ENCODE data around the gene LDHD. TPM values are rescaled to one million over a fixed set of nuclear protein-coding genes. Genes with fewer than 3 reads are reported as not detected.

The LDHD gene
- total RNA-seq, 5 donors from 2014 or later (not counting 1 experiment from before 2014, with no cell fraction given): 0.13 to 0.47 (median 0.26) TPM; not detected in 2

GRCh38 chr16:75108792-75109731 lies 7.5 kb downstream of the LDHD start:
- H3K27ac Mint-ChIP-seq: peak overlapping the region; percentile 80 to 83
- H3K36me3 ChIP-seq (ENCODE audit: control insufficient read depth in 2 of 2, extremely low read depth in 1 of 2, insufficient read depth in 1 of 2, low read length in 1 of 2): no peaks in the 10 kb centered on the region
- H3K9me3 Mint-ChIP-seq: no peaks in the 10 kb centered on the region
- no peaks in the 10 kb centered on the region for H3K36me3 Mint-ChIP-seq
- H3K4me1 Mint-ChIP-seq: peaks cover 42 to 58% (median 47%) of the 10 kb centered on the region in 3 donors
- ChIA-PET CTCF (interaction anchor here (0.6 to 2.0 kb wide), 6 partner anchors 10 to 124 kb away, joined by 3 to 16 read pairs (median 6); partner anchors contain the start of genes WDR59 (in 1 of the 2) and ZNRF1 (in 1 of the 2)), POLR2A (interaction anchor here in 1 of 2 donors (0.5 kb wide), 1 partner anchor 124 kb away, joined by 6 read pairs; the partner anchor contains the start of gene WDR59)
- H3K27me3 Mint-ChIP-seq: peaks cover 4 to 13% of the 10 kb centered on the region in 2 donors
- H3K4me3 Mint-ChIP-seq: peak overlapping the region; percentile 15 to 60 (median 47)
- 47% methylated on average over 19 of the region's 27 CpGs for WGBS (ENCODE audit: insufficient coverage)
- H3K27me3 ChIP-seq (replicated peaks in 1 of 2; ENCODE audit: control insufficient read depth in 2 of 2, extremely low read depth in 1 of 2, insufficient read depth in 2 of 2, low read length in 1 of 2): peaks cover 0 to 33% of the 10 kb centered on the region in 2 experiments
- H3K27ac ChIP-seq (ENCODE audit: low read length): peak overlapping the region; percentile 53
- DNase-seq (peak; percentile 26 to 76 (median 57)), ATAC-seq (replicated peaks in 1 of 4) (peak; percentile 68 to 80 (median 74))
- H3K4me3 ChIP-seq (ENCODE audit: control insufficient read depth in 1 of 2, extremely low read depth in 1 of 2, low read length in 1 of 2): no peak overlapping the region
- no peaks in the 10 kb centered on the region for H3K9me3 ChIP-seq
- peaks cover 24 to 62% of the 10 kb centered on the region in 2 experiments for H3K4me1 ChIP-seq (ENCODE audit: control insufficient read depth in 1 of 2, extremely low read depth in 1 of 2, insufficient read depth in 2 of 2, low read length in 2 of 2)

GRCh38 chr16:75107505-75107904 lies 9.1 kb downstream of the LDHD start:
- ChIA-PET CTCF (no interaction called here), POLR2A (no interaction called here)
- WGBS (ENCODE audit: insufficient coverage): 90% methylated on average over 9 of the region's 10 CpGs
- Mint-ChIP-seq H3K9me3 (no peaks in the 10 kb centered on the region), H3K27ac (peak overlapping the region; percentile 27 to 28), H3K4me1 (peaks cover 42 to 63% (median 47%) of the 10 kb centered on the region in 3 donors), H3K27me3 (peaks cover 0 to 9% of the 10 kb centered on the region in 2 donors), H3K4me3 (no peak overlapping the region), H3K36me3 (no peaks in the 10 kb centered on the region)
- Histone ChIP-seq H3K4me3 (ENCODE audit: control insufficient read depth in 1 of 2, extremely low read depth in 1 of 2, low read length in 1 of 2) (no peak overlapping the region), H3K9me3 (no peaks in the 10 kb centered on the region), H3K36me3 (ENCODE audit: control insufficient read depth in 2 of 2, extremely low read depth in 1 of 2, insufficient read depth in 1 of 2, low read length in 1 of 2) (no peaks in the 10 kb centered on the region), H3K27ac (ENCODE audit: low read length) (no peak overlapping the region), H3K27me3 (replicated peaks in 1 of 2; ENCODE audit: control insufficient read depth in 2 of 2, extremely low read depth in 1 of 2, insufficient read depth in 2 of 2, low read length in 1 of 2) (peaks cover 0 to 18% of the 10 kb centered on the region in 2 experiments), H3K4me1 (ENCODE audit: control insufficient read depth in 1 of 2, extremely low read depth in 1 of 2, insufficient read depth in 2 of 2, low read length in 2 of 2) (peaks cover 24 to 62% of the 10 kb centered on the region in 2 experiments)
- DNase-seq (no peak), ATAC-seq (replicated peaks in 1 of 4) (no peak)

DNA sequence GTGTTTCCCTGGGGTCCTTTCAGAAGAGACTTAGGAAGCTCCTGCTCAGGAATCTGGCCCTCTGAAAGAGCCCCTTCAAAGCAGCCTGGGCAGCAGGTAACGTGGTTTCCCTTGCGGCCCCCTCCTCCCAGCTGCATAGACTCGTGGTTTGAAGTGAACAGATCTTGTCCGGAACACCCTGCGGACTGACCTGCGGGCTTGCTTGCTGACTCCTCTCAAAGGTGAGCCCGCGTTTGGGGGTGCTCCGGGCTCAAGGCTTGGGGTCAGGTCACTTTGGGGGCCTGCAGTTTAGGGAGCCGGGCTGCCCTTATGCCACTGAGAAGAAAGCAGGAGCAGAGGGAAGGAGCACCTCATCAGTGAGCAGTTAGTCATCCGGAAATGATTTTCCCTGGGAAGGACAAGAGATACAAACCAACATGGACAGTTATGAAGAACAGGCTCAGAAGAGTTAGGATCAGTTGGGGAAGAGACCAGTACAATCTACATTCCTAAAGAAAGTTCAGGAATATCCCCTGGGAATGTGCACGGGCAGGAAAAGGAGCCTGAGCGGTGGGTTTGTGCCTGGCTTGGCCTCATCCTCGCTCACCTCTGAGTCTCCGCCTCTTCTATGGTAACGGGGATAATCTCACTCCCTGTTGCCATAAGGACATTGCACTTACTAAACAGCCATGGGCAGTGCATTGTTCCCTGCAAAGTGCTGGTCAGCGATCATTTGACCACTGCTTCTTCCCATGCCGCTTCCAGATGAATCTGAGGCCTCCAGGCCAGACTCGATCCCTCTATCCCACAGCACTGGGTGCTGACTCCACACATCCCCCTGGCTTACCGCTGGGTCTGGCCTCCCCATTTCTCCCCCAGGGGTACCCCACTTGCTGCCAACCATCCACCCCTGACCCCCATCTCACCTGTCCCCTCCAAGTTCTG lies 10.0 kb downstream of the LDHD start:
- peak overlapping the region; percentile 39 to 44 for H3K27ac Mint-ChIP-seq
- H3K4me3 Mint-ChIP-seq: no peak overlapping the region
- no peaks in the 10 kb centered on the region for H3K9me3 Mint-ChIP-seq
- ChIA-PET POLR2A (no interaction called here), CTCF (interaction anchor here in 1 of 2 donors (0.5 kb wide), 1 partner anchor 95 kb away, joined by 3 read pairs; no protein-coding TSS in a partner anchor)
- peaks cover 42 to 68% (median 51%) of the 10 kb centered on the region in 3 donors for H3K4me1 Mint-ChIP-seq
- DNase-seq (no peak), ATAC-seq (replicated peaks in 1 of 4) (no peak)
- H3K27me3 Mint-ChIP-seq: peaks cover 0 to 3% of the 10 kb centered on the region in 2 donors
- WGBS (ENCODE audit: insufficient coverage): 86% methylated on average over 18 of the region's 20 CpGs
- H3K36me3 ChIP-seq (ENCODE audit: control insufficient read depth in 2 of 2, extremely low read depth in 1 of 2, insufficient read depth in 1 of 2, low read length in 1 of 2): no peaks in the 10 kb centered on the region
- H3K9me3 ChIP-seq: no peaks in the 10 kb centered on the region
- H3K27ac ChIP-seq (ENCODE audit: low read length): no peak overlapping the region
- peaks cover 24 to 57% of the 10 kb centered on the region in 2 experiments for H3K4me1 ChIP-seq (ENCODE audit: control insufficient read depth in 1 of 2, extremely low read depth in 1 of 2, insufficient read depth in 2 of 2, low read length in 2 of 2)
- H3K4me3 ChIP-seq (ENCODE audit: control insufficient read depth in 1 of 2, extremely low read depth in 1 of 2, low read length in 1 of 2): no peak overlapping the region
- H3K36me3 Mint-ChIP-seq: no peaks in the 10 kb centered on the region
- H3K27me3 ChIP-seq (replicated peaks in 1 of 2; ENCODE audit: control insufficient read depth in 2 of 2, extremely low read depth in 1 of 2, insufficient read depth in 2 of 2, low read length in 1 of 2): peaks cover 0 to 9% of the 10 kb centered on the region in 2 experiments

- DNase-seq: peak in 1 of 35 experiments; percentile 24
- H3K9me3 ChIP-seq: no peaks in the 10 kb centered on the region
- H3K36me3 ChIP-seq (ENCODE audit: control insufficient read depth in 2 of 2, extremely low read depth in 1 of 2, insufficient read depth in 1 of 2, low read length in 1 of 2): no peaks in the 10 kb centered on the region
- H3K4me1 Mint-ChIP-seq: peaks cover 37 to 67% (median 50%) of the 10 kb centered on the region in 3 donors
- no peaks in the 10 kb centered on the region for H3K27me3 Mint-ChIP-seq
- H3K36me3 Mint-ChIP-seq: no peaks in the 10 kb centered on the region
- H3K9me3 Mint-ChIP-seq: no peaks in the 10 kb centered on the region
- ATAC-seq (replicated peaks in 1 of 4): no peak
- no peak overlapping the region for H3K4me3 ChIP-seq (ENCODE audit: control insufficient read depth in 1 of 2, extremely low read depth in 1 of 2, low read length in 1 of 2)
- ChIA-PET CTCF (interaction anchor here in 1 of 2 donors (0.5 to 0.6 kb wide), 2 partner anchors 96 to 412 kb away, joined by 3 read pairs; no protein-coding TSS in a partner anchor), POLR2A (no interaction called here)
- no peak overlapping the region for H3K4me3 Mint-ChIP-seq
- peaks cover 20 to 52% of the 10 kb centered on the region in 2 experiments for H3K4me1 ChIP-seq (ENCODE audit: control insufficient read depth in 1 of 2, extremely low read depth in 1 of 2, insufficient read depth in 2 of 2, low read length in 2 of 2)
- WGBS (ENCODE audit: insufficient coverage): 63% methylated on average over 10 of the region's 10 CpGs
- no peak overlapping the region for H3K27ac ChIP-seq (ENCODE audit: low read length)
- H3K27ac Mint-ChIP-seq: peak overlapping the region; percentile 44 to 65
- peaks cover 0 to 5% of the 10 kb centered on the region in 2 experiments for H3K27me3 ChIP-seq (replicated peaks in 1 of 2; ENCODE audit: control insufficient read depth in 2 of 2, extremely low read depth in 1 of 2, insufficient read depth in 2 of 2, low read length in 1 of 2)
Observed at GRCh38 chr16:75105306-75106061, 11.1 kb downstream of the LDHD start.

GRCh38 chr16:75104836-75105235 lies 11.7 kb downstream of the LDHD start:
- Mint-ChIP-seq H3K27ac (no peak overlapping the region), H3K4me1 (peaks cover 37 to 67% (median 50%) of the 10 kb centered on the region in 3 donors), H3K27me3 (no peaks in the 10 kb centered on the region), H3K9me3 (no peaks in the 10 kb centered on the region), H3K4me3 (no peak overlapping the region), H3K36me3 (no peaks in the 10 kb centered on the region)
- 95% methylated on average over 4 of the region's 11 CpGs for WGBS (ENCODE audit: insufficient coverage)
- Histone ChIP-seq H3K9me3 (no peaks in the 10 kb centered on the region), H3K27me3 (replicated peaks in 1 of 2; ENCODE audit: control insufficient read depth in 2 of 2, extremely low read depth in 1 of 2, insufficient read depth in 2 of 2, low read length in 1 of 2) (peaks cover 0 to 2% of the 10 kb centered on the region in 2 experiments), H3K36me3 (ENCODE audit: control insufficient read depth in 2 of 2, extremely low read depth in 1 of 2, insufficient read depth in 1 of 2, low read length in 1 of 2) (no peaks in the 10 kb centered on the region), H3K4me3 (ENCODE audit: control insufficient read depth in 1 of 2, extremely low read depth in 1 of 2, low read length in 1 of 2) (no peak overlapping the region), H3K4me1 (ENCODE audit: control insufficient read depth in 1 of 2, extremely low read depth in 1 of 2, insufficient read depth in 2 of 2, low read length in 2 of 2) (peaks cover 20 to 52% of the 10 kb centered on the region in 2 experiments), H3K27ac (ENCODE audit: low read length) (no peak overlapping the region)
- DNase-seq (no peak), ATAC-seq (replicated peaks in 1 of 4) (no peak)
- POLR2A ChIA-PET: no interaction called here
- CTCF ChIA-PET: interaction anchor here in 1 of 2 donors (0.6 kb wide), 1 partner anchor 413 kb away, joined by 3 read pairs; no protein-coding TSS in a partner anchor
